Large intestine (tissue), 3 donors: Measurements from ENCODE around the gene DGKQ. TPM values are rescaled to one million over a fixed set of nuclear protein-coding genes. Genes with fewer than 3 reads are reported as not detected.
"Not testable (repeated sequence)": the region's sequence is repeated elsewhere in the genome, so short reads cannot be mapped to it uniquely, and the experiment has no call there.

ENCODE experiments used
- DNase-seq, 2 donors: peaks; one replicate each; pipeline versions ENCODE4 v3.0.0 to v3.0.0-alpha.2; 2013
- H3K27ac ChIP-seq: one replicate; pipeline ENCODE4 v1.5.1; 2013; ENCODE audit warnings: low read length
- H3K27me3 ChIP-seq: 2 replicates; pipeline ENCODE4 v1.6.1; 2013; ENCODE audit warnings: low read length; ENCODE audit not compliant: control insufficient read depth, insufficient read depth
- H3K36me3 ChIP-seq: 2 replicates; pipeline ENCODE4 v1.6.1; 2013; ENCODE audit warnings: low read length; ENCODE audit not compliant: control insufficient read depth, insufficient read depth
- H3K4me1 ChIP-seq: one replicate; pipeline ENCODE4 v1.6.1; 2013; ENCODE audit warnings: low read length; ENCODE audit not compliant: control insufficient read depth, insufficient read depth
- H3K4me3 ChIP-seq: one replicate; pipeline ENCODE4 v1.5.1; 2013; ENCODE audit warnings: low read length
- H3K9me3 ChIP-seq: one replicate; pipeline ENCODE4 v1.6.1; 2013; ENCODE audit warnings: mild to moderate bottlenecking, low read depth, low read length, moderate library complexity; ENCODE audit not compliant: control insufficient read depth
- WGBS: methylation state at CpG from one replicate; pipeline ENCODE4 v1.1.5; 2013; ENCODE audit warnings: low lambda C conversion rate; ENCODE audit not compliant: insufficient coverage; 5-methylcytosine and 5-hydroxymethylcytosine counted together
- polyA plus RNA-seq: library from polyadenylated mRNA; unstranded; fragments of 120-200 nt; gene quantifications from one replicate; pipeline ENCODE4 v1.2.1, GENCODE V29; 2013

The DGKQ gene
- polyA plus RNA-seq, 1 donor, result 15.3 TPM

- no peak for DNase-seq
- Histone ChIP-seq H3K27me3 (no peaks in the 10 kb centered on the region), H3K4me1 (peaks cover 22% of the 10 kb centered on the region), H3K9me3 (no peaks in the 10 kb centered on the region), H3K27ac (peak overlapping the region; percentile 92), H3K36me3 (peaks cover 6% of the 10 kb centered on the region), H3K4me3 (no peak overlapping the region)
- whole genome bisulfite sequencing, result no CpG with 5 or more reads among the region's 17 CpGs
Observed at GRCh38 chr4:929096-929765, 44.1 kb downstream of the DGKQ start.

GRCh38 chr4:927566-927965 lies 45.8 kb downstream of the DGKQ start:
- no CpG with 5 or more reads among the region's 21 CpGs for WGBS
- not testable (repeated sequence) for H3K36me3 ChIP-seq, H3K9me3 ChIP-seq, H3K27me3 ChIP-seq, H3K4me3 ChIP-seq, DNase-seq, H3K27ac ChIP-seq
- peaks cover 22% of the 10 kb centered on the region for H3K4me1 ChIP-seq

- Histone ChIP-seq H3K36me3 (peaks cover 6% of the 10 kb centered on the region), H3K27ac (no peak overlapping the region), H3K9me3 (no peaks in the 10 kb centered on the region), H3K4me1 (peaks cover 22% of the 10 kb centered on the region), H3K27me3 (no peaks in the 10 kb centered on the region), H3K4me3 (no peak overlapping the region)
- DNase-seq, result no peak
- no CpG with 5 or more reads among the region's 17 CpGs for WGBS
Observed at GRCh38 chr4:926538-926937, 46.8 kb downstream of the DGKQ start.

GRCh38 chr4:925771-926500 lies 47.4 kb downstream of the DGKQ start:
- Histone ChIP-seq H3K36me3 (peaks cover 6% of the 10 kb centered on the region), H3K4me3 (no peak overlapping the region), H3K27ac (no peak overlapping the region), H3K27me3 (no peaks in the 10 kb centered on the region), H3K4me1 (peaks cover 22% of the 10 kb centered on the region), H3K9me3 (no peaks in the 10 kb centered on the region)
- no CpG with 5 or more reads among the region's 26 CpGs for WGBS
- DNase-seq, result no peak

GRCh38 chr4:925171-925570 lies 48.2 kb downstream of the DGKQ start:
- WGBS, result no CpG with 5 or more reads among the region's 9 CpGs
- Histone ChIP-seq H3K4me3 (no peak overlapping the region), H3K27me3 (no peaks in the 10 kb centered on the region), H3K27ac (no peak overlapping the region), H3K36me3 (peaks cover 6% of the 10 kb centered on the region), H3K9me3 (no peaks in the 10 kb centered on the region), H3K4me1 (peaks cover 22% of the 10 kb centered on the region)
- no peak for DNase-seq

- H3K27ac ChIP-seq, result no peak overlapping the region
- no peak overlapping the region for H3K4me3 ChIP-seq
- H3K9me3 ChIP-seq, result peaks cover under 1% of the 10 kb centered on the region
- H3K36me3 ChIP-seq, result peaks cover 6% of the 10 kb centered on the region
- DNase-seq, result no peak
- WGBS, result 97% methylated on average over 5 of the region's 18 CpGs
- H3K27me3 ChIP-seq, result no peaks in the 10 kb centered on the region
- peaks cover 15% of the 10 kb centered on the region for H3K4me1 ChIP-seq
Observed at GRCh38 chr4:924107-925096, 49.0 kb downstream of the DGKQ start.

GRCh38 chr4:921830-922331 lies 51.5 kb downstream of the DGKQ start:
- Histone ChIP-seq H3K27ac (no peak overlapping the region), H3K9me3 (peaks cover 2% of the 10 kb centered on the region), H3K4me1 (peaks cover 7% of the 10 kb centered on the region), H3K27me3 (no peaks in the 10 kb centered on the region), H3K36me3 (peaks cover 2% of the 10 kb centered on the region), H3K4me3 (no peak overlapping the region)
- DNase-seq, result no peak
- 92% methylated on average over 2 of the region's 17 CpGs for WGBS

- not testable (repeated sequence) for H3K36me3 ChIP-seq, H3K4me1 ChIP-seq, DNase-seq, H3K27me3 ChIP-seq, H3K27ac ChIP-seq, H3K4me3 ChIP-seq, H3K9me3 ChIP-seq
- 100% methylated on average over 2 of the region's 15 CpGs for whole genome bisulfite sequencing
Observed at GRCh38 chr4:919004-919680, 54.2 kb downstream of the DGKQ start.

GRCh38 chr4:918591-918990 lies 54.8 kb downstream of the DGKQ start:
- WGBS, result no CpG with 5 or more reads among the region's 6 CpGs
- not testable (repeated sequence) for H3K9me3 ChIP-seq, H3K36me3 ChIP-seq

More at GRCh38 chr4:918591-918990, 54.8 kb downstream of the DGKQ start:
- not testable (repeated sequence) for H3K4me1 ChIP-seq, H3K27me3 ChIP-seq, DNase-seq, H3K4me3 ChIP-seq, H3K27ac ChIP-seq
